Endometrium (tissue), 2 donors: ENCODE results near the gene ATG13.

Source experiments
- FAIRE-seq: peaks from 2 replicates; lab custom pipeline; 2012; peaks lifted over from hg19 to GRCh38; lab: Jason Lieb, UNC
- donor health status: control.
- donor health status: control.

Gene ATG13

DNA sequence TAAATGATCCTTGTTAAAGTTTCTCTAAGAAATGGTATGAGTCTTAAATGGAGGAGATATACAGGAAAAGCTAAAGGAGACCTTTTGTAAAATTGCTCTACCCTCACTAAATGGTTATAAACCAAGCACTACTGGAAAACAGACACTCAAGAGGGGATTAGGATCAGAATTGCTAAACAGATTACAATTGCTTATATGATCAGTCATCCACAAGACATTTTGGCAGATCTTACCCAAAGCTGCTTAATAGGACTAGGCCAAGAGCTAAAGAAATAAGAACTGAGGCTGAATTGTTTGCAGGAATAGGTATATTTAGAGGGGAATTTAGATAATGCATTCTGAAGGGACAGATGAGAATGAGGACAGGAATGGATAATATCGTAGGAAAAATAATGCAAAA lies 9.8 kb upstream of the ATG13 start:
- no peak for FAIRE-seq

- FAIRE-seq: no peak
These were observed 8.0 kb upstream of the ATG13 start for GRCh38 chr11:46609386-46609785.

- FAIRE-seq: no peak
These were observed 5.6 kb upstream of the ATG13 start for GRCh38 chr11:46611526-46612304.

DNA sequence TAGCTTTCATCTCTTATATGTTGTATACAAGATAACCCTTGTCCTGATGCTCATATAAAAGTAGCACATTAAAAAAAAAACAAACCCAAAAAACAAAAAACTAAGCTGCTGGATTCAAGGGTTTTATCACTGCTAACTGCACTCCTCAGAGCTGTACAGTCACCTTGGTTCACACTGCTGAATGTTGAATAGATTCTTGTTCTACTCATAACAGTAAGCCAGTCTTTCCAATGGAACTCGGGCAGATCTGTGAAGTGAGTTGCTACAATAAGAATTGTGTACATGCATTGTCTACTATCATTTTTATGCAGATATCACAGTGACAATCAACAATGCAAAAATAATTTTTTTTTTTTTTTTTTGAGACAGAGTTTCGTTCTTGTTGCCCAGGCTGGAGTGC lies 5.0 kb upstream of the ATG13 start:
- FAIRE-seq: no peak

- FAIRE-seq: no peak
These were observed 1.6 kb upstream of the ATG13 start for GRCh38 chr11:46615756-46616155.

- FAIRE-seq: no peak
These were observed 711 bp upstream of the ATG13 start for GRCh38 chr11:46616551-46617133.

DNA sequence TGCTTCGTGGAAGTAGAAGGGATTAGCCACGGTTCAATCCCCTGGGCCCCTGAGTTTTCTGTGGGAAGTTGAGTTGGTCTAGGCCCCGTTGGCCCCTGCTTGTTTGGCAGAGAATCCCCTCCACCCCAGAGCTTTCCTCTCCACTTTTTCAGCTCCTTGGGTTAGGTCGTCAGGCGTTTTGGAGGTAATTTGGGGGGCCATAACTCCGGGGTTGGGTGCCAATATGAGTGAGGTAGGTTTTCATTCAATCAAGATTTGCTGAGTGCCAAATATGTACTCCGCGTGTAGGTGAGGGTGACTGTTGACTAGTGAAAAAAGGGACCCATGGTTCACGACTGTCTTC lies 590 bp downstream of the ATG13 start:
- FAIRE-seq: no peak

DNA sequence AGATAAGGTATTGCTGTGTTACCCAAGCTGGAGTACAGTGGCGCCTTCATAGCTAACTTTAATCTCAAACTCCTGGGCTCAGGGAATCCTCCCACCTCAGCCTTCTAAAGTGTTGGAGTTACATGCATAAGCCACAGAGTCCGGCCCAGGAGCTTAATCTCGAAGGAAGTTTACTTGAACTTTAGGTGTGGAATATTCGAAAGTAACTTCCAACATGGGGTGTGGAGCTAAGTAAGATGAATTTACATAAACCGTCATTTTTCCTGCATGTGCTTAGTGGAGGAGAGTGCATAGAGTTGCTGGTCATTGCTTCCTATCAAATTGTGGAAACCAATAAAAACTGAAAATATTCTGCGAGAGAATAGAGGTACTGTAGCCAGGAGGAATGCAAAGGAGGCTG lies 1.5 kb downstream of the ATG13 start:
- no peak for FAIRE-seq

DNA sequence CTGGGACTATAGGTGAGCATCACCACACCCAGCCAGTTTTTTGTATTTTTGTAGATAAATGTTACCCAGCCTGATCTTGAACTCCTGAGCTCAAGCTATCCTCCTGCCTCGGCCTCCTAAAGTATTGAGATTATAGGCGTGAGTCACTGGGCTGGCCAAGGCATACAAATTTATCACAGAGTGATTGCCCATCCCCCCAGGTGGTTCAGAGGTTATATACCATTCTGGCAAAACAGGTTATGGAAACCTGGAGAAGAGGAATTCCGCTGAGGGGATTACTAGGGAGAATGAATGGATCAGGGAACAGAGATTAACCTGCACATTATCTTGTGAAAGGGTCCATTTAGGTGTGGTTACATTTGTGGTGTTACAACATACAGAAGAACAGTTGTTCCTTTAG lies 8.1 kb downstream of the ATG13 start:
- FAIRE-seq: no peak

GRCh38 chr11:46628961-46629360 lies 11.6 kb downstream of the ATG13 start:
- FAIRE-seq: no peak

DNA sequence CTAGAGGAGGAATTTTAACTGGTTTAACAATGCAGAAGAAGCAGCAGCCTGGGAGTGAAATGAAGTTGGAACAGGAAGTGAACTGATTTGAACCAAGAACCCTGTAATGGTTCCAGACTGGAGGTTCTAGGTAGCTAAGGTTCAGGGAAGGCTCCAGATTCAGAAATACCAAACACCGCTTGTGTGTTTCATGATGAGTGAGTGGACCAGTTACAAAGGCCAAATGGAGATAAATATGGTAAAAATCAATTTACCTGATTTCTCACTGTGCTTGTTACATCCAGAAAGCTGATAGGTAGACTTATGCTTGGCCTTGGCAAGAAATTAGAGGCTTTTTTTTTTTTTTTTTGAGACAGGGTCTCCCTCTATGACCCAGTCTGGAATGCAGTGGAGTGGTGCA lies 12.9 kb downstream of the ATG13 start:
- no peak for FAIRE-seq

DNA sequence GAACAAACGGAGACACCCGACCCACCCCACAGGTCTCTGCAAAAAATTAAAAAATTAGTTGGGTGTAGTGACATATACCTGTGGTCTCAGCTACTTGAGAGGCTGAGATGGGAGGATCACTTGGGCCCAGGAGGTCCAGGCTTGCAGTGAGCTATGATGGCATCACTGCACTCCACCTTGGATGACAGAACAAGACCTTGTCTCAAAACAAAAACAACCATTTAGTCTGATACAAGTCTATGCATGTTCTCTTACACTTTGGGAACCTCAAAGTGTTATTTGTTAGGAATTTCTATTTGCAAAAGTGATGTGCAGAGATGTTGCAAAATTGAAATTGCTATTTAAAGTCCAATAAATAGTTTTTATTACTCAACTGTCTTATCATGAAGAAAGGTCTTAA lies 14.3 kb downstream of the ATG13 start:
- FAIRE-seq: no peak

GRCh38 chr11:46632502-46632901 lies 15.1 kb downstream of the ATG13 start:
- no peak for FAIRE-seq

- FAIRE-seq: no peak
These were observed 16.2 kb downstream of the ATG13 start for GRCh38 chr11:46633291-46634217.

- no peak for FAIRE-seq
These were observed 18.3 kb downstream of the ATG13 start for GRCh38 chr11:46635557-46636139.

GRCh38 chr11:46637546-46637945 lies 20.2 kb downstream of the ATG13 start:
- no peak for FAIRE-seq

GRCh38 chr11:46639197-46639839 lies 22.0 kb downstream of the ATG13 start:
- FAIRE-seq: no peak

GRCh38 chr11:46640036-46640788 lies 22.9 kb downstream of the ATG13 start:
- FAIRE-seq: no peak

DNA sequence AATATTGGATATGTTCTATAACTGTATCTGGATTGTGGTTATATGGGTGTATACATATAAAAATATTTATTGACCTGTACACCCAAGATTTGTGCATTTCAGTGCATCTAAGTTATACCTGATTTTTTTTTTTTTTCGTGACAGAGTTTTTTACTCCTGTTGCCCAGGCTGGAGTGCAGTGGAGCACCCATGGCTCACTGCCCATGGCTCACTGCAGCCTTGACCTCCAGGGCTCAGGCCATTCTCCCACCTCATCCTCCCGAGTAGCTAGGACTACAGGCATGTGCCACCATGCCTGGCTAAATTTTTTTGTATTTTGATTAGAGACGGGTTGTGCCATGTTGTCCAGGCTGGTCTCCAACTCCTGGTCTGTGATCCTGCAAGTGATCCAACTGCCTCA lies 24.3 kb downstream of the ATG13 start:
- FAIRE-seq: no peak

DNA sequence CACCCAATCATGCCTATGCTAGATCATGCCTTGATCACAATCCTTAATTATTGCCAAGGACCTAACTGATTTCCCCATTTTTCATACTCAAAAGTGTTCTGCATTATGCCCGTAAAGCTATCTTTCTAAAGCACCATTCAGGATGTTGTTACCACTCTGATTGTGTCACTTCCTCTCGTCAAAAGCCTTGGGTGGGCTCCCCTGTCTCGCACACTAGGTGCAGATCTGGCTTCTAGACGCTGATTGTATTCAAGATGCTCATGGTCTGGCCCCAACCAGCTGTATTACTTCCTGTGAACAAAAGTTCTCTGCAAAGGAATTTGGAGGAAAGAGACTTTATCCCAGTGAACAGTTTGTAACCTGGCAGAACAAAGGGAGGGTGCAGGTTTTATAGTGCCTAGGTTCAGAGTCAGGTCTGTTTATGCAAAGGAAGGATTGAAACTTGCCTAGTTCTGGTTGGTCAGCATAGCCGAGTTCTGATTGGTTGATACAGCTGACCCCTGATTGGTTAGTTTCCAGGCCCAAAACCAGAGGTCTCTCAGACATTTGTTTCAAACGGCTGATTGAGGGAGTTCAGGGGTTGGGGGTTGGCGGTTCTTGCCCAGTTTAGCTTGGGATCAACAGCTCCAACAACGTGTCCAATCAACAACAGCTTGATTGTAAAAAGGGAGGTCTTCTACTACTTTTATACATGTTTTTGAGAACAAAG lies 25.4 kb downstream of the ATG13 start:
- FAIRE-seq: no peak

DNA sequence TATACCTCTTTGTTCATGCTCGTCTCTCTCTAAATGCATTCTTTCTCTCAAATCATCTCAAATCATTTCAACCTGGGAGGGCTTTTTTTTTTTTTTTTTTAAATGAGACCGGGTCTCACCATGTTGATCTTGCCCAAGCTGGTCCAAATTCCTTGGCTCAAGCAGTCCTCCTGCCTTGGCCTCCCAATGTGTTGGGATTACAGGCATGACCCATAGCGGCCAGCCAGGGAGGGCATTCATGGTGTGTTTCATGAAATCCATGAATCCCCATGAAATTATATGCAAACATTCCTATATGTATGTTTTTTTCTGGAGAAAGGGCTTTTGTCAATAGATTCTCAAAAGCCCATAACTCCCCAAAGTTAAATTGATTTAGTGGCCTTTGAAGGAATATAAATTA lies 26.2 kb downstream of the ATG13 start:
- no peak for FAIRE-seq
